ENCODE measurements around the gene MYO10.
"Not testable (repeated sequence)": the region's sequence is repeated elsewhere in the genome, so short reads cannot be mapped to it uniquely, and the experiment has no call there.

Gene MYO10

GRCh38 chr5:16659536-16659935 lies 276.6 kb downstream of the MYO10 start:
- no peak for TF ChIP-seq ZFX (IDR thresholded peaks at IDR 0.05)
- TF ChIP-seq CTCF (conservative IDR thresholded peaks at IDR 0.05) = no peak
- H3K27ac ChIP-seq = no peak overlapping the region

- H3K27ac ChIP-seq = no peak overlapping the region
- TF ChIP-seq ZFX (IDR thresholded peaks at IDR 0.05) (no peak), CTCF (conservative IDR thresholded peaks at IDR 0.05) (no peak)
Measured at GRCh38 chr5:16656561-16657191, 279.4 kb downstream of the MYO10 start.

- TF ChIP-seq ZFX (IDR thresholded peaks at IDR 0.05) = no peak
- no peak for TF ChIP-seq CTCF (conservative IDR thresholded peaks at IDR 0.05)
- no peak overlapping the region for H3K27ac ChIP-seq
Measured at GRCh38 chr5:16654647-16655334, 281.3 kb downstream of the MYO10 start.

GRCh38 chr5:16648739-16649138 lies 287.3 kb downstream of the MYO10 start:
- H3K27ac ChIP-seq = not testable (repeated sequence)

- TF ChIP-seq CTCF (conservative IDR thresholded peaks at IDR 0.05) = no peak
- TF ChIP-seq ZFX (IDR thresholded peaks at IDR 0.05) = no peak
- H3K27ac ChIP-seq = no peak overlapping the region
Measured at GRCh38 chr5:16644301-16644889, 291.7 kb downstream of the MYO10 start.

- no peak for TF ChIP-seq ZFX (IDR thresholded peaks at IDR 0.05)
- TF ChIP-seq CTCF (conservative IDR thresholded peaks at IDR 0.05) = no peak
- H3K27ac ChIP-seq = no peak overlapping the region
Measured at GRCh38 chr5:16642867-16643266, 293.2 kb downstream of the MYO10 start.

GRCh38 chr5:16639206-16639605 lies 296.9 kb downstream of the MYO10 start:
- TF ChIP-seq ZFX (IDR thresholded peaks at IDR 0.05) = no peak
- TF ChIP-seq CTCF (conservative IDR thresholded peaks at IDR 0.05) = no peak
- H3K27ac ChIP-seq = no peak overlapping the region

All from C4-2B (cell line).